GM18505 (cell line): ENCODE data around the gene EPSTI1.

ENCODE experiments used
- ATAC-seq: cut with Tn5 transposase; IDR thresholded peaks from one replicate; pipeline ENCODE4 v1.9.1; 2021; ENCODE audit not compliant: unreplicated experiment
- POLR2A ChIP-seq: IDR thresholded peaks from 4 replicates; pipeline ENCODE4 v1.6.1; 2011; ENCODE audit warnings: borderline replicate concordance; ENCODE audit not compliant: insufficient read depth, insufficient read length; ENCODE audit errors: extremely low read depth

Gene EPSTI1

DNA sequence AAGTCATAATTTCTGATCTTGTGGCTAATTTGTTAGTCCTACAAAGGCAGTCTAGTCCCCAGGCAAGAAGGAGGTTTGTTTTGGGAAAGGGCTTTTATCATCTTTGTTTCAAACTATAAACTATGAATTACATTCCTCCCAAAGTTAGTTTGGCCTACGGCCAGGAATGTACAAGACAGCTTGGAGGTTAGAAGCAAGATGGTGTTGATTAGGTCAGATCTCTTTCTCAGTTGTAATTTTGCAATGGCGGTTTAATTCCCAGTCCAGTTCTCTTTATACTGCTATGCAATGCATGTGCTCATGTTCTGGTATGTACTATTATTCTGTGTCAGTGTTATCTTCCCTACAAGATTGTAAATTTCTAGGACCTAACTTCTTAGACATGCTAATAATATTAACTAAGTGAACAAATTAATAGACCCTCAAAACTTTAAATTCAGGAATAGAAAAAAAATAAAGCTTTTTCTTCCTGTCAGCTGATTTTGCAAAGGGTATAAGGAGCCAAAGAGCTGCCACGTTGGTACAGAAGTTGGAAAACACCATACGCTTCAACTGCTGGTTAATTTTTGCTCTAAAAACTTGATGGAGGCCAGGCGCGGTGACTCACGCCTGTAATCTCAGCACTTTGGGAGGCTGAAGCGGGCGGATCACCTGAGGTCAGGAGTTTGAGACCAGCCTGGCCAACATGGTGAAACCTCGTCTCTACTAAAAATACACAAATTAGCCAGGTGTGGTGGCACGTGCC lies 30.1 kb upstream of the EPSTI1 start:
- no peak for TF ChIP-seq POLR2A
- no peak for ATAC-seq

DNA sequence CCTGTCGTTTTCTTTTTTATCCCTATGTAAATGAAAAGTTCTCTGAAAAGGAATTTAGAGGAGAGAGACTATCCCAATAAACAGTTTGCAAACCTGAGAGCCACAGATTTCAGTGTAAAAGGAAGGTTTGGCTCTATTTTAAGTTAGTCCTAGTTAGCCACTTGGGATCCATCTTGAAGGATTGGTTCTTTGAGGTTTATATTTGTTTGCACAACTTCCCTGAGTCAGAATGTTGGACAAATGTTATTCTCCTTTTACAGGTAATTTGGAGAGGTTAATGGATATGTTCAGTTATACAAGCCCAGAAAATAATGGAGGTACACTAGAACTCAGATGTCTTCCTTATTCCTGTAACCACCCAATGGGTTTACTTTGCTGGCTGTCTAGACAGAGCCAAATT lies 28.8 kb upstream of the EPSTI1 start:
- ATAC-seq = no peak
- no peak for TF ChIP-seq POLR2A

DNA sequence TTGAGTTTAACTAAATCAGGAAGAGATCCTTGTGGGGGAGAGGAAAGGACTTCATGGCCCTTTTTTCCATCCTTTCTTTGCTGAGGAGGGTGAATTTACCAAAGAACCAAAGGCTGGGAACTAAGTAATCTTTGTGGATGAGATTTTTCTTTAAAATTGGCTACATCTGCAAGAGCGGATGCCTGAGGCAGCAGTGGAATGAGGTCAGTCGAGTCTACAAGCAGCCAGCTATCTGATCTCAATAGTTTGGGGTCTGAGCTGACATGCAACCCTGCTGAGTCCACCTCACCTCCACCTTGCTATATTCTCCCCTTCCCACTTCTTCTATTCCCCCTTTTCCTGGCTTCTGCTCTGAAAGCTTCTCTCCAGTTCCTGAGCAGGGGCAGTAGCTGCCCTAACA lies 27.8 kb upstream of the EPSTI1 start:
- TF ChIP-seq POLR2A = no peak
- no peak for ATAC-seq

DNA sequence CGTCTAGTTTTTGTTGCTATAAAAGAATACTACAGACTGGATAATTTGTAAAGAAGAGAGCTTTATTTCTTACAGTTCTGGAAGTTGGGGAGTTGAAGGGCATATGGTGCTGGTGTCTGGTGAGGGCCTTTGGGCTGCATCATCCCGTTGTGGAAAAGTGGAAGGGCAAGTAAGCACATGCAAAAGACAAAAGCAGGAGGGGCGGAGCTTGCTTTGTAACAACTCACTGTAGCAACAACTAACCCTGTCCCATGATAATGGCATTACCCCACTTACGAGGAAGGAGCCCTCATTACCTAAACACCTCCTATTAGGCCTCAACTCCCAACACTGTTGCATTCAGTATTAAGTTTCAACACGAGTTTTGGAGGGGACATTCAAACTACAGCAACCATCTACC lies 24.2 kb upstream of the EPSTI1 start:
- ATAC-seq = no peak
- no peak for TF ChIP-seq POLR2A

DNA sequence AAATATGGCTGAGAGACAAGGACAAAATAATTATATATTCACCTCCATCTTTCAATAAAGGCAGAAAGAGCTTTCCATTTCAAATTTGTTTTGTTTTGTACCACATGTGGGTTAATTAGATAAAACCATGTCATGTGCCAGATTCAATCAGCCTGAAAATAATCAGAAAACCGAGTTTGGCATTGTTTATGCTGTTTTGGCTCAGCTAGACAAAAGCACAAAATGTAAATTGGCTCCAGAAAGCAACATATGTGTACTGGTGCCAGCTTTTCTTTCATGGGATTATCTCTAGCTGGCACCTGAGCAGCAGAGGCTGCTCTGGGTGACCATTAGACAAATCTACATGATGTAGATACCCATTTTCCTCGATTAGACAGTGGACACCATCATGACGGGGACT lies 22.1 kb upstream of the EPSTI1 start:
- TF ChIP-seq POLR2A = no peak
- no peak for ATAC-seq

DNA sequence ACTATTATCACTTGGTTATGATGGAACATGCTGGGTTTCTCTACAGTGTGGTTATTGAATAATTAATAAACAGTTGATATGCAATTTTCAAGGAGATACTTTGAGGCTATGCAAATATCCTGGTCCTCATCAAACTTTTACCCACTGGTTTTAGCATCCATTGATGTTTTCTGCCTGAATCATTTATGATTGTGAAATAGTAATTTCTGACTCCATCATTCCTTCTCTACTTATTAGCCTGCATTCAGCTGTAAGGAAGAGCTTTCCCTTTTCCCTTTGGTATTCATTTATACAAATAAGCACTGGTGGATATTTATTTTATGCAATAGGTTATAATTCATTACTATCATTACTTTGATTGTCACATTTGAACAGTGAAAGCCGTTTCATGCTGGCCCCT lies 17.5 kb upstream of the EPSTI1 start:
- TF ChIP-seq POLR2A = no peak
- ATAC-seq = no peak

DNA sequence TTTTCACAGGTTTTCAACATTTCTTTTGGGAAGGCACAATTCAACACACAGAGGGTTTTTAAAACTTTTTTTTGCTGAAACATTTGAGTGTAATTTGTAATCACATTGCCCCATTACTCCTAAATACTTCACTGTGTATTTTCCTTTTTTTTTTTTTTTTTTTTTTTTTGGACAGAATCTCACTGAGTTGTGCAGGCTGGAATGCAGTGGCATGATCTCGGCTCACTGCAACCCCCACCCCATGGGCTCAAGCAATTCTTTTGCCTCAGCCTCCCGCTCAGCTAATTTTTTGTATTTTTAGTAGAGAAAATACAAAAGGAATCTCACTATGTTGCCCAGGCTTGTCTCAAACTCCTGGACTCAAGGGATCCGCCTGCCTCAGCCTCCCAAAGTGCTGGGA lies 16.6 kb upstream of the EPSTI1 start:
- no peak for ATAC-seq
- TF ChIP-seq POLR2A = no peak

DNA sequence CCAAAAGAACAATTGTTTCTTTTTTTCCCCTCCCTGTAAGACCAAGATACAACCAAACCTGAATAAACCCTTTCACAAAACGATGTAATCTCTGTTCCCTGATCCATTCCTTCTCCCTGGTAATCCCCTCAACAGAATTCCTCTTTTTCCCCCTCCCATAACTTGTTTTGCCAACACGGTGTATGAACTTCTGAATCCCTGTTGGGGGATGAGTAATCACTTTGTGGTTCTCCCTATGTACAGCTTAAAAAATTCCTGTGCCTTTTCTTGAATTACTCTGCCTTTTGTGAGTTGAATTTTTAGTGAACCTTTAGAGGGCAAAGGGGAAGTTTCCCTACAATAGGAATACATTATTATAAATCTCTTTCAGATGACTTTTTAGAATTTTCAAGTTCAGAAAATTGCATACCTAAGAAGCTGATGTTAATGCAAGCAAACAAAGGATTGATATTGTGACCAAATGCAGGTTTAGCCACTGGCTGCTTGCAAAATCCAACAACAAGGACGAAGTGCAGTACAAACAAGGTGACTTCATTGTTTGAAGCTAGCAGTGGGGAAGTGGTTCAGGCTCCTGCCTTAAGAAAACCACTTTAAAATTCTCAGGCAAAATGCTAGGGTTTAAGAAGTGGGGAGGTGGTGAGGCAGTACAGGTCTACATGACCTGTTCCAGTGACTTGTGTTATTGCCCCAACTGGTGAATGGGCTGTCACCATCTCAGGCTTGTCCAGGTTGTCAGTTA lies 15.0 kb upstream of the EPSTI1 start:
- ATAC-seq = no peak
- TF ChIP-seq POLR2A = no peak

DNA sequence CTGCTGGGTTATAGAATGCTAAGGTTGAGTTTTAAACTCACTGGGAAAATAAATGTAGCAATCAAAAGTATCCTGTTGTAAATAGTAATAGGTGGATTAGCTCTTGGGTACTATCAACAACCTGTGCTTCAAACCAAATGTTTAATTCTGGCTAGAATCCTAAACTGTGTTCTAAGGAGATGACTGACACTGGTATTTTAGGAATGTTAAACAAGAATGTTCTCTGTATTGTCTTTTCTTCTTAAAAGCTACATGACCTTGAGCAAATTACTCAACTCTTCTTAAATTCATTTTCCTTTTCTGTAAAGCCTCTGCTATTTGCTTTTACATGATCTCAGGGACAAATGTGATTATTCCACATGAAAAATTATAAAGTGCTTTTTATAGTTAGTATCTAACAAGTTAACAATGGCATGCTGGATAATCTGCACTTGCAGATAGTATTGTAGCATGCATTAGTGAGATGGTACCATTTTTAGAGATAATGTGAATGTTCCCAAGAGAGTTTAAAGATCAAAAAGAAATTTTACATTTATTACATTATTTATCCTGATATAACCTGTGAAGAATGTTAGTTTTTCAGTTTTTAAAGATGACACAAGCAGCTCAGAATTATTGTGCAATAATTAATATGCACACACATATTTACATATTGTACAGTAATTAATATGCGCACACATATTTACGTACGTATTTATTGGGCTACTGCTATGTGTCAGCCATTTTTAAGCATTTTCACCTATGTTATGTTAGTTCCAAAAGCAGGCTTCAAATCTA lies 13.6 kb upstream of the EPSTI1 start:
- TF ChIP-seq POLR2A = no peak
- no peak for ATAC-seq

DNA sequence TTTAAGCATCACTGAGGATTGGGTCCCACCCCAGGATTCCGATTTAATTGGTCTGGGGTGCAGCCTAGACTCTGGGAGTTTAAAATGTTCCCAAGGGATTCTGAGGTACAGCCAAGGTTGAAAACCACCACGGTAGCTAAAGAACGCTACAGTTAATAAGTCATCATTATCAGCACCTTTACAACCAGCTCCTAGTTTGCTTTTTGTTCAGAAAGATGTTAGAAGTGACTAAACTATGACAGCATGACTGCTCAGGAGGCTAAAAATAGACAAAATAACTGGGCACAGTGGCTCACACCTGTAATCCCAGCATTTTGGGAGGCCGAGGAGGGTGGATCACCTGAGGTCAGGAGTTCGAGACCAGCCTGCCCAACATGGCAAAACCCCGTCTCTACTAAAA lies 11.7 kb upstream of the EPSTI1 start:
- no peak for TF ChIP-seq POLR2A
- no peak for ATAC-seq

DNA sequence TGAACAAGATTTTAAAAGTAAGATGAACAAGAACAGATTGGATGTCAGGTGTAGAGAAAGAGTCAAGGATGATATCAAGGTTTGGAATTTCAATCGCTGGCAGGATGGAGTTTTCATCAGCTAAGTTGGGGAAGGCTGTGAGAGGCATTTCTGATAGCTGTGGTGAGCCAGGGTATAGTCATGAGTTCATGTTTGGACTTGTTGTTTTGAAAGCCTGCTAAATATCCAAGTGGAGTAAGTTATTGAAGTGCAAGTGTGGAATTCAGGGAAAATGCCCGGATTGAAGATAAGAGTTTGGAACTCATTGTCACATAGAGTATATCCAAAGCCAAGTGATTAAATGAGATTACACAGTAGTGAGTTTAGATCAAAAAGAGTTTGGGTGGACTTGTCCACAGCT lies 11.0 kb upstream of the EPSTI1 start:
- no peak for TF ChIP-seq POLR2A
- ATAC-seq = no peak

DNA sequence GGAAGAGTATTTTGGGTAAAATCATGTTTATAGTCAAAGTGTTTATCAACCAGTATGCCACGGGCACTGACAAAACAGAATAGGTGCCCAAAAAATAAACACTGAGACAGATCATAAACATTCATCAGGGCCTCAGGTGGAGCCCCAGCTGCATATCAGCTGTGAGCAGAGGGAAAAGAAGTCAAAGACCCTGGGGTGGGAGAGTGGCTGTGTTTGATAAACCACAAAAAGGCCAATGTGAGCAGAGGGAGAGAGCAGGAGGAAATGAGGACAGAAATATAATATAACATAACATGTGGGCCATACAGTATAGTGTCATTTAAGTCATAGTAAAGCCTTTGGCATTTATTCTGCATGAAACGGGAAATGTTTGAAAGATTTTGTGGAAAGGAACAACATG lies 10.0 kb upstream of the EPSTI1 start:
- no peak for TF ChIP-seq POLR2A
- no peak for ATAC-seq

DNA sequence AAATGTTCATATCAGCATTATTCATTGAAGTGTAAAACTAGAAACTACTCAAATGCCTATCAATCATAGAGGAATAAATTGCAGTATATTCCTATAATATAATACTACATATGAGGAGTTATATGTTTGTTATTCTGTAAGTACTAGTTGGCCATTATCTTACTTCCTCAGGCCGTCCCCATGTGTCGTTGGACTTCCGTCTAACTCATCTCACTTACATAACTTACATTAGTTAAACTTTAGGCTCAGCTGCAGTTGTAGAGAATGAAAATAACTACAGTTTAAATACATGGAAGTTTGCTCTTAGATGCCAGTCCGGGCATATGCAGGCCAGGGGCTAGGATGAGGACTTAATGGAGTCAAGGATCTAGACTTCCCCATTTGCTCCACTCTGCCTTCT lies 8.6 kb upstream of the EPSTI1 start:
- no peak for TF ChIP-seq POLR2A
- no peak for ATAC-seq

DNA sequence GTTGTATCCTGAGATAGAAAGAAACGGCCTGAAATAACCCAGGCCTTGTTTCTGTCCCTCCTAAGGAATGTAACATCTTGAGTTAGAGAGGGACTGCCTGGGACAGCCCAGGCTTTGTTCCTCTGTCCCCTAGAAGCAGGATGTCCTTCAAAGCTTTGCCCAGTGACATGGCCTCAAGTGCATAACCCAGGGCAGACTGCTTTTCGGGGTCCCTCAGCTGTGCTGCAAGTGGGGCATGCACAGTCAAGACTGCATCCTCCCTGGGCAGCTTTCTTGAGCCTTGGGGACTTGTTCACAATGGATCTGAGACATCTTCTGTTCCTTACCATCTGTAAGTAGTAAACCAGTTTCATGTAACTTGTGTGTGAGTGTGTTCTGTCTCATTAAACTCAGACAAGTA lies 7.5 kb upstream of the EPSTI1 start:
- ATAC-seq = no peak
- no peak for TF ChIP-seq POLR2A
